Transverse colon (tissue), 4 donors: ENCODE measurements around the gene PCDHGA2. TPM values are rescaled to one million over a fixed set of nuclear protein-coding genes. Genes with fewer than 3 reads are reported as not detected.

Experiments used
- DNase-seq: peaks from one replicate; pipeline ENCODE4 v3.0.0-alpha.2; 2019
- H3K27ac ChIP-seq, 4 donors: fragments of 200-600 bp; sonication (generic); 2 replicates each; pipeline ENCODE4 v1.5.1; 2016 to 2018; ENCODE audit warnings: inconsistent platforms in 4 of 4
- H3K27me3 ChIP-seq: fragments of 200-600 bp; sonication (generic); 2 replicates; pipeline ENCODE4 v1.5.1; 2017; ENCODE audit warnings: inconsistent platforms
- H3K36me3 ChIP-seq, 4 donors: fragments of 200-600 bp; sonication (generic); 2 replicates each; pipeline ENCODE4 v1.5.1; 2017 to 2019; ENCODE audit warnings: inconsistent platforms in 4 of 4
- H3K4me1 ChIP-seq, 4 donors: fragments of 200-600 bp; sonication (generic); 2 replicates each; pipeline ENCODE4 v1.5.1; 2017 to 2020; ENCODE audit warnings: inconsistent platforms in 4 of 4
- H3K4me3 ChIP-seq, 4 donors: fragments of 200-600 bp; sonication (generic); 1 replicate in 1 of 4; 2 replicates in 3 of 4; pipeline versions ENCODE4 v1.5.1 to v1.6.1; 2017 to 2019; ENCODE audit warnings: inconsistent platforms in 4 of 4
- H3K9me3 ChIP-seq, 2 donors: fragments of 200-600 bp; sonication (generic); 2 replicates each; pipeline ENCODE4 v1.5.1; 2017 to 2019; ENCODE audit warnings: inconsistent platforms in 2 of 2
- CTCF ChIP-seq, 5 experiments: fragments of 200-600 bp in 3 of 5; fragments of 450-650 bp in 2 of 5; sonication (generic) in 3 of 5; IDR thresholded peaks; 1 replicate in 2 of 5; 2 replicates in 3 of 5; pipeline ENCODE4 v1.5.1; 2016 to 2017; ENCODE audit warnings: antibody characterized with exemption in 5 of 5, inconsistent platforms in 3 of 5, mild to moderate bottlenecking in 2 of 5, moderate library complexity in 1 of 5
- EP300 ChIP-seq: sonication (generic); formaldehyde crosslinking; IDR thresholded peaks from one replicate; pipeline ENCODE4 v1.6.1; 2017; ENCODE audit warnings: antibody characterized with exemption, low read depth
- POLR2A ChIP-seq: fragments of 450-650 bp; IDR thresholded peaks from one replicate; pipeline ENCODE4 v1.6.1; 2016; ENCODE audit warnings: antibody characterized with exemption, mild to moderate bottlenecking, moderate library complexity
- POLR2AphosphoS5 ChIP-seq, 3 donors: sonication (generic); formaldehyde crosslinking; IDR thresholded peaks; one replicate each; pipeline ENCODE4 v1.6.1; 2016; ENCODE audit warnings: antibody characterized with exemption in 3 of 3
- WGBS, 2 donors: methylation state at CpG; one replicate each; pipeline ENCODE4 v1.1.5; 2018; ENCODE audit warnings: low coverage in 1 of 2; 5-methylcytosine and 5-hydroxymethylcytosine counted together
- in situ Hi-C, 4 donors: fragments of 200-750 bp; cut with MboI; loops; one replicate each; pipeline versions ENCODE4 v1.15.0 to v1.15.1; 2017; ENCODE audit warnings: low sequenced_read_pairs in 3 of 4, low pct_ligation_motif_present in 1 of 4, low pct_unique_long_range_greater_than_20kb in 1 of 4
- intact Hi-C: fragments of 100-400 bp; cut with DNase I; formaldehyde crosslinking; loops from one replicate; pipeline ENCODE4 v1.15.1; 2023; ENCODE audit warnings: low total_unique reads
- total RNA-seq, 4 donors: library from RNA; depleted of rRNA; stranded (reverse); fragments of >200 nt; gene quantifications; one replicate each; pipeline ENCODE4 v1.1.0, GENCODE V29; 2016

Gene PCDHGA2
- total RNA-seq, 4 donors from 2014 or later: 0.68 to 1.9 (median 1.6) TPM

DNA sequence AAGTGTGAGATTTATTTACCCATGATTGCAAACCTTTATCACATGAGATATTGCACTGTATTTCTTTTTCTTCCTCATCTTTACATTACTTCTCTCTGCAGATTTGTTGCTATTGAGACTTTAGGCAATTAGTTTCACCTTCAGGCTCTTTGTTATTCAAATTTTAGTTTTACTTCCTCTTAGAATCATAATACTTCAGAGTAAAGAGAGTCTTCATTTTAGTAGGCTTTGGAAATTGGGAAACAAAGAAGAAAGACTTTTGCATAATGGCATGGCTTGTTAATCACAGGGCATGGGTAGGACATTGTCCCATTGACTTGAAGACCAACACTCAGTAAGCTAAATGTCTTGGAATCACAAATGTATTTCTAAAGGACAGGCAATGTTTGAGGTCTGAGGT is 24.2 kb downstream of the PCDHGA2 start:
- no peak overlapping the region for H3K4me3 ChIP-seq
- no peak for DNase-seq
- H3K9me3 ChIP-seq: peaks cover 77 to 82% of the 10 kb centered on the region in 2 donors
- H3K27ac ChIP-seq: no peak overlapping the region
- intact Hi-C loops: no loop called here
- in situ Hi-C loops: loop anchor here in 1 of 4 donors (25.0 kb wide), 1 partner anchor 200 kb away; no protein-coding TSS in a partner anchor
- no peaks in the 10 kb centered on the region for H3K36me3 ChIP-seq
- no peaks in the 10 kb centered on the region for H3K4me1 ChIP-seq
- no peak for TF ChIP-seq POLR2A
- no peak for TF ChIP-seq POLR2AphosphoS5 (IDR thresholded peaks at IDR 0.05)
- TF ChIP-seq EP300: no peak
- no peak for TF ChIP-seq CTCF (IDR thresholded peaks at IDR 0.05)
- peaks cover 36% of the 10 kb centered on the region for H3K27me3 ChIP-seq

GRCh38 chr5:141363952-141364660 is 25.5 kb downstream of the PCDHGA2 start, which contains the start of gene PCDHGA5:
PCDHGA5 (plus strand) TSS chr5:141364162; CDS start chr5:141364331, 169 bp downstream.
- H3K27ac ChIP-seq: no peak within 1 kb of the TSS
- H3K36me3 ChIP-seq: no peaks in the 10 kb centered on the region
- in situ Hi-C loops: loop anchor here in 1 of 4 donors (25.0 kb wide), 1 partner anchor 198 kb away; no protein-coding TSS in a partner anchor
- 52 to 61% methylated on average over 13 to 34 of the region's 34 CpGs for WGBS, 2 donors
- TF ChIP-seq POLR2A (no peak), POLR2AphosphoS5 (IDR thresholded peaks at IDR 0.05) (no peak), CTCF (IDR thresholded peaks at IDR 0.05) (no peak), EP300 (no peak)
- no peak within 1 kb of the TSS for H3K4me3 ChIP-seq
- H3K4me1 ChIP-seq: no peaks in the 10 kb centered on the region
- intact Hi-C loops: no loop called here
- no peak for DNase-seq
- H3K27me3 ChIP-seq: peaks cover 39% of the 10 kb centered on the region
- peaks cover 66 to 89% of the 10 kb centered on the region in 2 donors for H3K9me3 ChIP-seq

GRCh38 chr5:141366016-141366896 is 27.7 kb downstream of the PCDHGA2 start:
- Histone ChIP-seq H3K4me1 (no peaks in the 10 kb centered on the region), H3K36me3 (no peaks in the 10 kb centered on the region), H3K4me3 (no peak overlapping the region), H3K9me3 (peaks cover 56 to 93% of the 10 kb centered on the region in 2 donors), H3K27ac (no peak overlapping the region), H3K27me3 (peaks cover 37% of the 10 kb centered on the region)
- TF ChIP-seq CTCF (IDR thresholded peaks at IDR 0.05) (no peak), EP300 (no peak), POLR2AphosphoS5 (IDR thresholded peaks at IDR 0.05) (no peak), POLR2A (no peak)
- WGBS, 2 donors: 63 to 75% methylated on average over 7 to 46 of the region's 46 CpGs
- intact Hi-C loops: no loop called here
- in situ Hi-C loops: loop anchor here in 1 of 4 donors (25.0 kb wide), 1 partner anchor 196 kb away; no protein-coding TSS in a partner anchor
- DNase-seq: no peak
